Measurements from ENCODE around the gene HDAC9.
A peak's percentile ranks its signal among the peaks of the same experiment; 100 is the strongest.
"Not testable (repeated sequence)": the region's sequence is repeated elsewhere in the genome, so short reads cannot be mapped to it uniquely, and the experiment has no call there.

Gene HDAC9

DNA sequence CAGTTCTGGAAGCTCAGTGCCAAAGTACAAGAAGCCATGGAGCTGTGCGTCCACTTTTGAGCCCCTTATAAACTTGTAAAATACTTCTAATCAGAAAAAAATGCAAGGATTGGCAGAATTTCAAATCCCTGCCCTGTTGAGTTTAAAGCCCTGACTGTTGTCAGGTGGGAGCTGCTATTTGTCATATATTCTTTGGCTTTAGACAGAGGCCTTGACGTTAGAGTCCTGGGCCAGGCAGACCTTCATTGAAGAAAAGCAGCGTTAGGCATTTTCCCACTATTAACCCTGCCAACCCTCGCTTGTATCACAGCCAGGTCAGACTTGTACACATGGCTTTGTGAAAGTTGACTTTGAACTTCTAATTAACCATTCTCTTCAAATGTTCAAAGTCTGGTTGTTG lies 466.5 kb downstream of the HDAC9 start (continued):
- TF ChIP-seq, protein P1, sequence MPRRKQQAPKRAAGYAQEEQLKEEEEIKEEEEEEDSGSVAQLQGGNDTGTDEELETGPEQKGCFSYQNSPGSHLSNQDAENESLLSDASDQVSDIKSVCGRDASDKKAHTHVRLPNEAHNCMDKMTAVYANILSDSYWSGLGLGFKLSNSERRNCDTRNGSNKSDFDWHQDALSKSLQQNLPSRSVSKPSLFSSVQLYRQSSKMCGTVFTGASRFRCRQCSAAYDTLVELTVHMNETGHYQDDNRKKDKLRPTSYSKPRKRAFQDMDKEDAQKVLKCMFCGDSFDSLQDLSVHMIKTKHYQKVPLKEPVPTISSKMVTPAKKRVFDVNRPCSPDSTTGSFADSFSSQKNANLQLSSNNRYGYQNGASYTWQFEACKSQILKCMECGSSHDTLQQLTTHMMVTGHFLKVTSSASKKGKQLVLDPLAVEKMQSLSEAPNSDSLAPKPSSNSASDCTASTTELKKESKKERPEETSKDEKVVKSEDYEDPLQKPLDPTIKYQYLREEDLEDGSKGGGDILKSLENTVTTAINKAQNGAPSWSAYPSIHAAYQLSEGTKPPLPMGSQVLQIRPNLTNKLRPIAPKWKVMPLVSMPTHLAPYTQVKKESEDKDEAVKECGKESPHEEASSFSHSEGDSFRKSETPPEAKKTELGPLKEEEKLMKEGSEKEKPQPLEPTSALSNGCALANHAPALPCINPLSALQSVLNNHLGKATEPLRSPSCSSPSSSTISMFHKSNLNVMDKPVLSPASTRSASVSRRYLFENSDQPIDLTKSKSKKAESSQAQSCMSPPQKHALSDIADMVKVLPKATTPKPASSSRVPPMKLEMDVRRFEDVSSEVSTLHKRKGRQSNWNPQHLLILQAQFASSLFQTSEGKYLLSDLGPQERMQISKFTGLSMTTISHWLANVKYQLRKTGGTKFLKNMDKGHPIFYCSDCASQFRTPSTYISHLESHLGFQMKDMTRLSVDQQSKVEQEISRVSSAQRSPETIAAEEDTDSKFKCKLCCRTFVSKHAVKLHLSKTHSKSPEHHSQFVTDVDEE (CRISPR knock-in tag; IDR thresholded peaks at IDR 0.05), result no peak
- 0 out of 2 replicates have a peak, but pooled peaks have one; percentile 13 for TF ChIP-seq TCF4 (CRISPR knock-in tag; IDR thresholded peaks at IDR 0.05; ENCODE audit: borderline replicate concordance)
- TF ChIP-seq, protein P2, sequence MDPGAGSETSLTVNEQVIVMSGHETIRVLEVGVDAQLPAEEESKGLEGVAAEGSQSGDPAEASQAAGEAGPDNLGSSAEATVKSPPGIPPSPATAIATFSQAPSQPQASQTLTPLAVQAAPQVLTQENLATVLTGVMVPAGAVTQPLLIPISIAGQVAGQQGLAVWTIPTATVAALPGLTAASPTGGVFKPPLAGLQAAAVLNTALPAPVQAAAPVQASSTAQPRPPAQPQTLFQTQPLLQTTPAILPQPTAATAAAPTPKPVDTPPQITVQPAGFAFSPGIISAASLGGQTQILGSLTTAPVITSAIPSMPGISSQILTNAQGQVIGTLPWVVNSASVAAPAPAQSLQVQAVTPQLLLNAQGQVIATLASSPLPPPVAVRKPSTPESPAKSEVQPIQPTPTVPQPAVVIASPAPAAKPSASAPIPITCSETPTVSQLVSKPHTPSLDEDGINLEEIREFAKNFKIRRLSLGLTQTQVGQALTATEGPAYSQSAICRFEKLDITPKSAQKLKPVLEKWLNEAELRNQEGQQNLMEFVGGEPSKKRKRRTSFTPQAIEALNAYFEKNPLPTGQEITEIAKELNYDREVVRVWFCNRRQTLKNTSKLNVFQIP (CRISPR knock-in tag; IDR thresholded peaks at IDR 0.05; ENCODE audit: borderline replicate concordance, low read depth), result no peak

DNA sequence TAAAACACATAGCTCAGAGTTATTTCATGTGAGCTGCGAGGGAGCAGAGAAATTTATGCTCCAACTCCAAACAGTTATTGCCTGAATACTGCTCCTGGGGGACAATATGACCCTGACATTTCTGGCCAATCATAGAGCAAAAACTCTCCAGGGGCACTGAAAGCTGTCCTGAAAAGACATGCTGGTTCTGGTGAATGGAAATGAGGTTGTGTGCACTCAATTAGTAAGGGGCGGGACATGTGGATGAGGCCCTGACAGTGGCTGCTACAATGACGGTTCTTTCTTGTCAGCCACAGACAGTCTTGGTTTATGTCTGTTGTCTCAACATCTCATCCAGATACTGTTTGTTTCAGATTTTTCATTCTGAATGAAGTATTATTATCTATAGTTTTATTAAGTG lies 470.1 kb downstream of the HDAC9 start:
- ATAC-seq, result no peak
- TF ChIP-seq CSDC2 (CRISPR knock-in tag; IDR thresholded peaks at IDR 0.05) (no peak), ZNF565 (CRISPR knock-in tag; conservative IDR thresholded peaks at IDR 0.05; ENCODE audit: low read depth) (no peak), ZNF8 (CRISPR knock-in tag; IDR thresholded peaks at IDR 0.05) (no peak), TCF4 (CRISPR knock-in tag; IDR thresholded peaks at IDR 0.05; ENCODE audit: borderline replicate concordance) (no peak), PPARA (CRISPR knock-in tag; IDR thresholded peaks at IDR 0.05; ENCODE audit: borderline replicate concordance) (no peak)
- TF ChIP-seq, protein P3, sequence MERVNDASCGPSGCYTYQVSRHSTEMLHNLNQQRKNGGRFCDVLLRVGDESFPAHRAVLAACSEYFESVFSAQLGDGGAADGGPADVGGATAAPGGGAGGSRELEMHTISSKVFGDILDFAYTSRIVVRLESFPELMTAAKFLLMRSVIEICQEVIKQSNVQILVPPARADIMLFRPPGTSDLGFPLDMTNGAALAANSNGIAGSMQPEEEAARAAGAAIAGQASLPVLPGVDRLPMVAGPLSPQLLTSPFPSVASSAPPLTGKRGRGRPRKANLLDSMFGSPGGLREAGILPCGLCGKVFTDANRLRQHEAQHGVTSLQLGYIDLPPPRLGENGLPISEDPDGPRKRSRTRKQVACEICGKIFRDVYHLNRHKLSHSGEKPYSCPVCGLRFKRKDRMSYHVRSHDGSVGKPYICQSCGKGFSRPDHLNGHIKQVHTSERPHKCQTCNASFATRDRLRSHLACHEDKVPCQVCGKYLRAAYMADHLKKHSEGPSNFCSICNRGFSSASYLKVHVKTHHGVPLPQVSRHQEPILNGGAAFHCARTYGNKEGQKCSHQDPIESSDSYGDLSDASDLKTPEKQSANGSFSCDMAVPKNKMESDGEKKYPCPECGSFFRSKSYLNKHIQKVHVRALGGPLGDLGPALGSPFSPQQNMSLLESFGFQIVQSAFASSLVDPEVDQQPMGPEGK (CRISPR knock-in tag; IDR thresholded peaks at IDR 0.05; ENCODE audit: borderline replicate concordance), result no peak
- TF ChIP-seq, protein P2 (CRISPR knock-in tag; IDR thresholded peaks at IDR 0.05; ENCODE audit: borderline replicate concordance, low read depth), result no peak

DNA sequence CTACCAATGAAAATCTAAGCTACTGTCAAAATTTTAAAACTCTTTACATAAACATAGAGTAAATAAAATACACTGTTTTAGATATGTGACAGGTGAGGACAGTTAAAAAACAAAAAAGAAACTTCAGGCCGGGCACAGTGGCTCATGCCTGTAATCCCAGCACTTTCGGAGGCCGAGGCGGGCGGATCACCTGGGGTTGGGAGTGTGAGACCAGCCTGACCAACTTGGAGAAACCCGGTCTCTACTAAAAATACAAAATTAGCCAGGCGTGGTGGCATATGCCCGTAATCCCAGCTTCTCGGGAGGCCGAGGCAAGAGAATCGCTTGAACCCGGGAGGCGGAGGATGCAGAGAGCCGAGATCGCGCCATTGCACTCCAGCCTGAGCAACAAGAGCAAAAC lies 472.2 kb downstream of the HDAC9 start:
- ATAC-seq, result not testable (repeated sequence)

DNA sequence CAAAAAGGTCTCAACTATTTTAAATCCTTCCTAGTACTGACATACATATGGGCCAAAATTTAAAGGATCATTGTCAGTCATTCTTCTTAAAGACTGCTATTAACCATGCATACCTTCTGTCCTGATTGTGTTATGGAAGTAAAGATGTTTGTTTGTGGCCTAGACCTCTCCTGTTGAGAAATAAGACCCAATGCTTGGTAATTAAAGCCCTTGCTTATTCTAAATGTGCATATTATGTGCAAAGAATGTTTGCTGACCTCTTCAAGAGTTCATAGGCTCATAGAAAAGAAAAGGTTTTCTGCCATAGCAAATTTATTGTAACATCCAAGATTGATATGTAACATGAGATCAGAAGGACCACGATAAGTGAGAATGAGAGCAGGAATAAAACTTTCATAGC lies 476.3 kb downstream of the HDAC9 start:
- ATAC-seq, result no peak
- TF ChIP-seq, protein P2 (CRISPR knock-in tag; IDR thresholded peaks at IDR 0.05; ENCODE audit: borderline replicate concordance, low read depth), result no peak
- no peak for TF ChIP-seq TCF4 (CRISPR knock-in tag; IDR thresholded peaks at IDR 0.05; ENCODE audit: borderline replicate concordance)
- TF ChIP-seq, protein P1 (CRISPR knock-in tag; IDR thresholded peaks at IDR 0.05), result no peak
- TF ChIP-seq, protein P4, sequence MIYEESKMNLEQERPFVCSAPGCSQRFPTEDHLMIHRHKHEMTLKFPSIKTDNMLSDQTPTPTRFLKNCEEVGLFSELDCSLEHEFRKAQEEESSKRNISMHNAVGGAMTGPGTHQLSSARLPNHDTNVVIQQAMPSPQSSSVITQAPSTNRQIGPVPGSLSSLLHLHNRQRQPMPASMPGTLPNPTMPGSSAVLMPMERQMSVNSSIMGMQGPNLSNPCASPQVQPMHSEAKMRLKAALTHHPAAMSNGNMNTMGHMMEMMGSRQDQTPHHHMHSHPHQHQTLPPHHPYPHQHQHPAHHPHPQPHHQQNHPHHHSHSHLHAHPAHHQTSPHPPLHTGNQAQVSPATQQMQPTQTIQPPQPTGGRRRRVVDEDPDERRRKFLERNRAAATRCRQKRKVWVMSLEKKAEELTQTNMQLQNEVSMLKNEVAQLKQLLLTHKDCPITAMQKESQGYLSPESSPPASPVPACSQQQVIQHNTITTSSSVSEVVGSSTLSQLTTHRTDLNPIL (CRISPR knock-in tag; IDR thresholded peaks at IDR 0.05; ENCODE audit: low read depth), result no peak
- TF ChIP-seq, protein P3 (CRISPR knock-in tag; IDR thresholded peaks at IDR 0.05; ENCODE audit: borderline replicate concordance), result no peak
- TF ChIP-seq TOX (CRISPR knock-in tag; IDR thresholded peaks at IDR 0.05; ENCODE audit: borderline replicate concordance), result no peak
- TF ChIP-seq ESRRG (CRISPR knock-in tag; IDR thresholded peaks at IDR 0.05), result no peak
- TF ChIP-seq RARB (CRISPR knock-in tag; IDR thresholded peaks at IDR 0.05), result no peak

All from SK-N-SH treated with all-trans-retinoic acid at 6 μM for 48 hours (cell line).